GM21526 (cell line): ENCODE results near the gene TARDBP.
"Not testable (repeated sequence)": the region's sequence is repeated elsewhere in the genome, so short reads cannot be mapped to it uniquely, and the experiment has no call there.

Experiments used
- ATAC-seq: cut with Tn5 transposase; IDR thresholded peaks from one replicate; pipeline ENCODE4 v1.9.1; 2021; ENCODE audit warnings: moderate library complexity; ENCODE audit not compliant: unreplicated experiment, low FRiP score

The TARDBP gene

GRCh38 chr1:11058595-11059154 lies 46.2 kb downstream of the TARDBP start:
- no peak for ATAC-seq

GRCh38 chr1:11059155-11059967 lies 46.9 kb downstream of the TARDBP start:
- ATAC-seq = peak; percentile 7

GRCh38 chr1:11059968-11060830 lies 47.7 kb downstream of the TARDBP start, which contains the start of gene SRM:
Gene SRM, minus strand, starts transcription at chr1:11060018. Its CDS starts 75 bp downstream, at chr1:11059943.
- peak; percentile 82 for ATAC-seq

GRCh38 chr1:11061652-11062365 lies 49.4 kb downstream of the TARDBP start:
- ATAC-seq = no peak

GRCh38 chr1:11062965-11063401 lies 50.5 kb downstream of the TARDBP start:
- no peak for ATAC-seq

- ATAC-seq = not testable (repeated sequence)
Measured at GRCh38 chr1:11063937-11064537, 51.6 kb downstream of the TARDBP start.

- no peak for ATAC-seq
Measured at GRCh38 chr1:11064942-11065341, 52.5 kb downstream of the TARDBP start.

- ATAC-seq = no peak
Measured at GRCh38 chr1:11065796-11066195, 53.3 kb downstream of the TARDBP start.

GRCh38 chr1:11067716-11068599 lies 55.5 kb downstream of the TARDBP start:
- no peak for ATAC-seq

GRCh38 chr1:11068600-11069473 lies 56.4 kb downstream of the TARDBP start:
- ATAC-seq = no peak

- no peak for ATAC-seq
Measured at GRCh38 chr1:11070876-11071275, 58.4 kb downstream of the TARDBP start.

- ATAC-seq = no peak
Measured at GRCh38 chr1:11071463-11072215, 59.2 kb downstream of the TARDBP start.

GRCh38 chr1:11072216-11072917 lies 59.9 kb downstream of the TARDBP start:
- ATAC-seq = no peak

GRCh38 chr1:11073398-11073797 lies 60.9 kb downstream of the TARDBP start:
- ATAC-seq = not testable (repeated sequence)
